ENCODE measurements around the gene DR1. TPM values are rescaled to one million over a fixed set of nuclear protein-coding genes. Genes with fewer than 3 reads are reported as not detected.
A peak's percentile ranks its signal among the peaks of the same experiment; 100 is the strongest.
"Not testable (repeated sequence)": the region's sequence is repeated elsewhere in the genome, so short reads cannot be mapped to it uniquely, and the experiment has no call there.

Gene DR1
- total RNA-seq, 1 donor from 2014 or later, result 16.2 TPM

- DNase-seq (ENCODE audit: low read depth in 2 of 2), result no peak
These were observed 6.5 kb upstream of the DR1 start for GRCh38 chr1:93339171-93339697.

- no peak for DNase-seq (ENCODE audit: low read depth in 2 of 2)
These were observed 5.6 kb upstream of the DR1 start for GRCh38 chr1:93340090-93340489.

GRCh38 chr1:93344484-93344883, 1.2 kb upstream of the DR1 start:
- no peak for DNase-seq (ENCODE audit: low read depth in 2 of 2)

GRCh38 chr1:93344886-93345632, 648 bp upstream of the DR1 start:
- peak in 1 of 2 donors; percentile 26 for DNase-seq (ENCODE audit: low read depth in 2 of 2)

- DNase-seq (ENCODE audit: low read depth in 2 of 2), result peak in 1 of 2 donors; percentile 49
These were observed 800 bp downstream of the DR1 start for GRCh38 chr1:93346421-93346993.

GRCh38 chr1:93347334-93347899, 1.7 kb downstream of the DR1 start:
- DNase-seq (ENCODE audit: low read depth in 2 of 2), result no peak

GRCh38 chr1:93348104-93348728, 2.5 kb downstream of the DR1 start:
- DNase-seq (ENCODE audit: low read depth in 2 of 2), result no peak

- no peak for DNase-seq (ENCODE audit: low read depth in 2 of 2)
These were observed 3.8 kb downstream of the DR1 start for GRCh38 chr1:93349231-93350135.

- no peak for DNase-seq (ENCODE audit: low read depth in 2 of 2)
These were observed 4.6 kb downstream of the DR1 start for GRCh38 chr1:93350322-93350721.

GRCh38 chr1:93350875-93351274, 5.2 kb downstream of the DR1 start:
- DNase-seq (ENCODE audit: low read depth in 2 of 2), result no peak

- DNase-seq (ENCODE audit: low read depth in 2 of 2), result not testable (repeated sequence)
These were observed 5.6 kb downstream of the DR1 start for GRCh38 chr1:93351346-93351745.

GRCh38 chr1:93352376-93352775, 6.7 kb downstream of the DR1 start:
- DNase-seq (ENCODE audit: low read depth in 2 of 2), result no peak

GRCh38 chr1:93353286-93353685, 7.6 kb downstream of the DR1 start:
- no peak for DNase-seq (ENCODE audit: low read depth in 2 of 2)

- DNase-seq (ENCODE audit: low read depth in 2 of 2), result no peak
These were observed 9.0 kb downstream of the DR1 start for GRCh38 chr1:93354749-93355148.

GRCh38 chr1:93357242-93357641, 11.5 kb downstream of the DR1 start:
- no peak for DNase-seq (ENCODE audit: low read depth in 2 of 2)

- DNase-seq (ENCODE audit: low read depth in 2 of 2), result no peak
These were observed 12.6 kb downstream of the DR1 start for GRCh38 chr1:93358293-93358692.

GRCh38 chr1:93360111-93360510, 14.4 kb downstream of the DR1 start:
- DNase-seq (ENCODE audit: low read depth in 2 of 2), result no peak

- DNase-seq (ENCODE audit: low read depth in 2 of 2), result no peak
These were observed 16.5 kb downstream of the DR1 start for GRCh38 chr1:93362237-93362636.

- DNase-seq (ENCODE audit: low read depth in 2 of 2), result no peak
These were observed 20.1 kb downstream of the DR1 start for GRCh38 chr1:93365813-93366212.

GRCh38 chr1:93369734-93370133, 24.0 kb downstream of the DR1 start:
- DNase-seq (ENCODE audit: low read depth in 2 of 2), result no peak

Measured in dermis microvascular lymphatic vessel endothelial cell (primary cell).